ENCODE measurements around the gene NME5.

The NME5 gene

GRCh38 chr5:138109463-138110265 is 29.6 kb downstream of the NME5 start:
- no peak overlapping the region for H2AFZ ChIP-seq
- no peak overlapping the region for H3K9ac ChIP-seq
- no peak for TF ChIP-seq CTCF (IDR thresholded peaks at IDR 0.05)
- no peaks in the 10 kb centered on the region for H3K79me2 ChIP-seq
- H3K27me3 ChIP-seq (ENCODE audit: control insufficient read depth, insufficient read depth, low read length), result no peaks in the 10 kb centered on the region
- no peaks in the 10 kb centered on the region for H3K9me3 ChIP-seq (ENCODE audit: control insufficient read depth, low read length)
- H3K4me1 ChIP-seq, result no peaks in the 10 kb centered on the region
- H3K4me3 ChIP-seq (ENCODE audit: low read depth, low read length), result no peak overlapping the region
- H3K4me2 ChIP-seq (ENCODE audit: low read length), result no peak overlapping the region
- no peak overlapping the region for H3K27ac ChIP-seq
- no peaks in the 10 kb centered on the region for H3K36me3 ChIP-seq (ENCODE audit: control insufficient read depth, insufficient read depth, low read length)

GRCh38 chr5:138107213-138107612 is 32.0 kb downstream of the NME5 start:
- Histone ChIP-seq H3K36me3 (ENCODE audit: control insufficient read depth, insufficient read depth, low read length) (no peaks in the 10 kb centered on the region), H3K79me2 (no peaks in the 10 kb centered on the region), H3K9me3 (ENCODE audit: control insufficient read depth, low read length) (no peaks in the 10 kb centered on the region), H3K4me2 (ENCODE audit: low read length) (no peak overlapping the region), H3K9ac (no peak overlapping the region), H3K27me3 (ENCODE audit: control insufficient read depth, insufficient read depth, low read length) (no peaks in the 10 kb centered on the region), H2AFZ (no peak overlapping the region), H3K27ac (no peak overlapping the region), H3K4me3 (ENCODE audit: low read depth, low read length) (no peak overlapping the region), H3K4me1 (no peaks in the 10 kb centered on the region)
- TF ChIP-seq CTCF (IDR thresholded peaks at IDR 0.05), result no peak

- H3K4me3 ChIP-seq (ENCODE audit: low read depth, low read length), result no peak overlapping the region
- TF ChIP-seq CTCF (IDR thresholded peaks at IDR 0.05), result no peak
Measured at GRCh38 chr5:138105709-138106108, 33.5 kb downstream of the NME5 start.

GRCh38 chr5:138103319-138103637 is 36.0 kb downstream of the NME5 start:
- H3K9ac ChIP-seq, result no peak overlapping the region
- H3K4me2 ChIP-seq (ENCODE audit: low read length), result no peak overlapping the region
- no peak for TF ChIP-seq CTCF (IDR thresholded peaks at IDR 0.05)
- no peaks in the 10 kb centered on the region for H3K9me3 ChIP-seq (ENCODE audit: control insufficient read depth, low read length)
- no peak overlapping the region for H2AFZ ChIP-seq
- no peaks in the 10 kb centered on the region for H3K27me3 ChIP-seq (ENCODE audit: control insufficient read depth, insufficient read depth, low read length)
- no peak overlapping the region for H3K4me3 ChIP-seq (ENCODE audit: low read depth, low read length)
- no peaks in the 10 kb centered on the region for H3K36me3 ChIP-seq (ENCODE audit: control insufficient read depth, insufficient read depth, low read length)
- no peak overlapping the region for H3K27ac ChIP-seq
- H3K4me1 ChIP-seq, result no peaks in the 10 kb centered on the region
- no peaks in the 10 kb centered on the region for H3K79me2 ChIP-seq

More at GRCh38 chr5:138105709-138106108, 33.5 kb downstream of the NME5 start:
- no peaks in the 10 kb centered on the region for H3K79me2 ChIP-seq
- H3K36me3 ChIP-seq (ENCODE audit: control insufficient read depth, insufficient read depth, low read length), result no peaks in the 10 kb centered on the region
- H3K4me1 ChIP-seq, result no peaks in the 10 kb centered on the region
- no peak overlapping the region for H3K9ac ChIP-seq
- no peak overlapping the region for H3K27ac ChIP-seq
- no peaks in the 10 kb centered on the region for H3K27me3 ChIP-seq (ENCODE audit: control insufficient read depth, insufficient read depth, low read length)
- no peak overlapping the region for H2AFZ ChIP-seq
- no peaks in the 10 kb centered on the region for H3K9me3 ChIP-seq (ENCODE audit: control insufficient read depth, low read length)
- no peak overlapping the region for H3K4me2 ChIP-seq (ENCODE audit: low read length)
